Brain pericyte (primary cell): ENCODE data around the gene KAT7.
"Not testable (repeated sequence)": the region's sequence is repeated elsewhere in the genome, so short reads cannot be mapped to it uniquely, and the experiment has no call there.

ENCODE experiments used
- DNase-seq: peaks from one replicate; pipeline ENCODE4 v3.0.0-alpha.2; 2012; ENCODE audit warnings: low read depth, low spot score

Gene KAT7

GRCh38 chr17:49788478-49789242 is at the start of gene KAT7:
Gene KAT7 (plus strand): TSS chr17:49788681. CDS start chr17:49788835, 154 bp downstream.
- peak; percentile 98 for DNase-seq

DNA sequence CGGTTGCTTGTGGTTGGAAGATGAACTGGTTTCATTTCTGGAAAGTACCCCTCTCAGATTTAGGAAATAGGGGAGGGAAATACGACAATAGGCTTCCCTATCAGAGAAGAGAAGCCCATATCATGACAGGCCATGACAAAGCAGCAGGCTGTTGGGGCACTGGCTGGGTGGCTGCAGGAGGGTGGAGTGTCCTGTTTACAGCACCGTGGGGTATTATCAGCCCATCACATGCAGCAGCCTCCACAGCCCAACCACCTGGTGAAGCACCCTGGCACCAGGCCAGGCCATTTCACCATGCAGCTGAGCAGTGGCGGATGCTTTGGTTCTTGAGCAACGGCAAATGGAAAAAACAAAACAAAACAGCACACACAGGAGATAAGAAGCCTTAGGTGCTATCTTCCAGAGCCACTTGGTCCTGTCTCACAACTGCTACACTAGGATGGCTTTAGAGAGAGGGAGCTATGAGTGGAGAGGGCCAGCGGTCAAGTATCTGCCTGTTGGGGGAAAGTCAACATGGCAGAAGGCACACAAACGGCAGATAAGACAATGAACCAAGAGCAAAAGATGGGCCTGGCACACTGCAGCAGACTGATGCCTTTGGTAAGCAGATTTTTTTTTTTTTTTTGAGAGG is 48.7 kb upstream of the KAT7 start:
- DNase-seq = no peak

GRCh38 chr17:49741009-49741691 is 47.3 kb upstream of the KAT7 start:
- DNase-seq = no peak

- no peak for DNase-seq
These were observed 46.8 kb upstream of the KAT7 start for GRCh38 chr17:49741692-49742076.

- DNase-seq = no peak
These were observed 46.3 kb upstream of the KAT7 start for GRCh38 chr17:49742166-49742638.

GRCh38 chr17:49745175-49746139 is 43.0 kb upstream of the KAT7 start:
- DNase-seq = no peak

GRCh38 chr17:49746791-49747490 is 41.5 kb upstream of the KAT7 start:
- no peak for DNase-seq

- DNase-seq = no peak
These were observed 40.8 kb upstream of the KAT7 start for GRCh38 chr17:49747632-49748031.

DNA sequence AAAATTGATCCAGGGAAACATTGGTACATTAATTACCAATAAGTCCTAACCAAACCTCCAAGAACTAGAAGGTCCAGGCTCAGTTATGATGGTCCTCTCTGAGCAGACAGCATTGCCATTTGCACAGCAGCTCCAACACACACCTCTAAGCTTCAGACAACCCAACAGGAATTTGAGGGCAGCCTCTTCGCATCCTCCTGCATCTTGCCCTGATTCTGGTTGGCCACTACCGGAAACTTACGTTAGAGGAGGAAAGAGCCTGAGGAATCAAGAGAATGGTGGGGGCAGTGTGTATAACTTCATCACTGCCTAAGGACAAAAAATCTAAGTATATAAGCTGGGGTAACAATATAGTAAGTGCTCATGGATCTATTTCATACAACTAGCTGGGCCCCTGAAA is 40.3 kb upstream of the KAT7 start:
- no peak for DNase-seq

DNA sequence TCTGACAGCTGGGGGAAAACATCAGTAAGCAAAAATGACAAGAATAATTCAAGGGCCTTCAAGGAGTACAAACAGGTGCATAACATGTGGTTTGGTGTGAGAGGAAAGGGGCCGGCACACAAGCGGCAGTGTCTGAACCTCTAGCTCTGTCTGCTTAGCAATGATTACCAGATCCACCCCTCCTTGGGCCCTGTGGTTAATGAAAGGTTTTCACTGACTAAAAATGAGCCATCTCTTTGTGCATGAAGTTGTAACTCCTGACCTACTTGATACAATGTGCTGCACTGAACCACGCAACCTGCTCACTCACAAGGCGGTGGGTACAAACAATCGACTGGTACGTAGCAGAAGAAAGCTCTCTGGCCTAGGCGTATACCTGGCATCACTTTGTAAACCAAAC is 39.7 kb upstream of the KAT7 start:
- DNase-seq = no peak

DNA sequence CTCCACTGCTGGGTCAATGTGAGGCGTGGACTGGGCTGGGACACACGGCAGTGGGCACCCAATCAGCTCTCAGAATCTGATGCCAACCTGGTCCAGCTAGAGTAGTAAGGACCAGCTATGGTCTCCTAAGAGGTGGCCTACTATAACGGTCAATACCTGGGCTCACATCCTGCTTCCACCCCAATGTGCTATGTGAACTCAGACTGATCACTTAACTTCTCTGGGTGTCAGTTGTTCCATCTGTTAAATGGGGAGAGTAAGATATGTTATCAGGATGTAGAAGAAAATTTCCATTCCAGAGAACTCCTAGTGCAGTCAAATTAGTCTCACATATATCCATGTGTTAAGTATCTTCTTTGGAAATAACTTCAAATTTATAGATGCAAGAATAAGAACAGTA is 38.8 kb upstream of the KAT7 start:
- no peak for DNase-seq

GRCh38 chr17:49752508-49752907 is 36.0 kb upstream of the KAT7 start:
- no peak for DNase-seq

- no peak for DNase-seq
These were observed 34.5 kb upstream of the KAT7 start for GRCh38 chr17:49753959-49754391.

DNA sequence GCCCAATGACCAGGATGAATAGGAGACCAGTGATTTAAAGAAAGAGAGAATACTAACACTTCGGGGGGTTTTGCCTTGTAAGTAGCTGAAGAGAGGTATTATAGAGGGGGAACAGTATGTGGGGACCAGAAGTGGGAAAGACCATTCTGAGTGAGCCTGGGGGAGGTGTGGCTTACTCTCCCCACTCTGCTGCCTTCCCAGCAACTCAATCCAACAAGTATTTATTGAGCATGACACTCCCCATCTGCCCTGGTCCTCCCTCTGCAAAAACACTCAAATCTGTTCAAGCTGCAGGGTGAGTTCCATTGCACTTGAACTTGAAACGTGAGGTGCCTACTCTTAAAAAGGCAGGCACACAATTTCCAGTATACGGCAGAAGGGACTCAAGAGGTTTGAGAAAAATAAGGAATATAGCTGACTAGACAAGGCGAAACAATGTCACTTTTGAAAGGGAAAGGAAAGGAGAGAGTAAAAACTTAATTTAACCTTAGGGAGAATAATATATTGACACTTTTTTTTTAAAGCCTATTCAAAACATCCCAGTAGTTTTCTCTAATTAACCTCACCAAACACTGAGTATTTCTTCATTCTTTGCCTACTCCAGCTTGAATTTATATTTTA is 32.7 kb upstream of the KAT7 start:
- no peak for DNase-seq

- no peak for DNase-seq
These were observed 31.9 kb upstream of the KAT7 start for GRCh38 chr17:49756323-49757150.

- no peak for DNase-seq
These were observed 31.2 kb upstream of the KAT7 start for GRCh38 chr17:49757151-49757777.

- not testable (repeated sequence) for DNase-seq
These were observed 29.9 kb upstream of the KAT7 start for GRCh38 chr17:49758464-49759010.

- DNase-seq = no peak
These were observed 29.3 kb upstream of the KAT7 start for GRCh38 chr17:49759203-49759602.

GRCh38 chr17:49760296-49760695 is 28.2 kb upstream of the KAT7 start:
- no peak for DNase-seq
